ENCODE measurements around the gene MRPL34. TPM values are rescaled to one million over a fixed set of nuclear protein-coding genes. Genes with fewer than 3 reads are reported as not detected.

Gene MRPL34
- total RNA-seq, 2 experiments from 2014 or later: 28.4 to 28.7 TPM

DNA sequence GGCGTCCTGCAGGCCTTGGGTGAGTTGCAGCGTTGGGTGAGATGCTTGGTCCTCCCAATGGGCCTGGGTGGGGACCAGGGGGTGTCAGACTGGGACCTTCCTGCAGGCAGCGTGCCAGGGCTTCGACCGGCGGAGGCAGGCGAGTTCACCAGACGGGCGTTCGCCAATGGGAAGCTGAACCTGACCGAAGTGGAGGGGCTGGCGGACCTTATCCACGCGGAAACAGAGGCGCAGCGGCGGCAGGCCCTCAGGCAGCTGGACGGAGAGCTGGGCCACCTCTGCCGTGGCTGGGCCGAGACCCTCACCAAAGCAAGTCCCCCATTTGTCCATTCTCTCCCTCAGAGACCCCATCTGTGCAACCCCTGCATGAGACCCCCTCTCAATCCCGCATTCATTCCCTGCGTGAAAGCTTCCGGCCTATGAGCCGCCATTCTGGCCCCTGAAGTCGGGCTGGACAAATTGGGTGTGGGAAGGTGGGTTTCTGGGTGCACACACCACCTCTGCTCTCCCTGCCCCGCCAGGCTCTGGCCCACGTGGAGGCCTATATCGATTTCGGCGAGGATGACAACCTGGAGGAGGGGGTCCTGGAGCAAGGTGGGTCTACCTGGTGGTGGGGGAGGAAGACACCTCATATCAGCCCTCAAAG, 32.9 kb downstream of the MRPL34 start:
- Mint-ChIP-seq H3K27ac (no peak overlapping the region), H3K9me3 (no peaks in the 10 kb centered on the region), H3K4me3 (peak overlapping the region; percentile 93), H3K27me3 (no peaks in the 10 kb centered on the region), H3K36me3 (ENCODE audit: low read depth) (peaks cover 21% of the 10 kb centered on the region), H3K4me1 (ENCODE audit: low read depth) (peaks cover 31% of the 10 kb centered on the region)
- intact Hi-C loops (cut with DNase I, micrococcal nuclease): loop anchor here in 1 of 2 experiments (5.0 kb wide), 1 partner anchor 46 kb away; no protein-coding TSS in a partner anchor
- Histone ChIP-seq H3K4me1 (ENCODE audit: insufficient read depth, low read length) (peaks cover 42% of the 10 kb centered on the region), H3K36me3 (ENCODE audit: insufficient read depth, low read length) (peaks cover 7% of the 10 kb centered on the region), H3K9me3 (ENCODE audit: control insufficient read depth in 1 of 2, insufficient read depth in 1 of 2, low read length in 2 of 2) (no peaks in the 10 kb centered on the region), H3K27me3 (ENCODE audit: control insufficient read depth in 1 of 2, insufficient read depth in 2 of 2, low read length in 2 of 2) (no peaks in the 10 kb centered on the region), H3K27ac (ENCODE audit: low read depth in 1 of 2, low read length in 2 of 2) (no peak overlapping the region), H3K4me3 (ENCODE audit: low read length) (peak overlapping the region; percentile 71)
- ChIA-PET CTCF (interaction anchor here (1.1 kb wide), 1 partner anchor 33 kb away, joined by 3 read pairs; the partner anchor contains the start of gene MRPL34), POLR2A (interaction anchor here (0.8 to 1.5 kb wide), 2 partner anchors 29 to 173 kb away, joined by 3 read pairs; partner anchors contain the start of genes DDA1 and PGLS)
- DNase-seq (peak in 1 of 14 experiments; percentile 49), ATAC-seq (ENCODE audit: poor library complexity) (no peak)
- TF ChIP-seq, protein P1, sequence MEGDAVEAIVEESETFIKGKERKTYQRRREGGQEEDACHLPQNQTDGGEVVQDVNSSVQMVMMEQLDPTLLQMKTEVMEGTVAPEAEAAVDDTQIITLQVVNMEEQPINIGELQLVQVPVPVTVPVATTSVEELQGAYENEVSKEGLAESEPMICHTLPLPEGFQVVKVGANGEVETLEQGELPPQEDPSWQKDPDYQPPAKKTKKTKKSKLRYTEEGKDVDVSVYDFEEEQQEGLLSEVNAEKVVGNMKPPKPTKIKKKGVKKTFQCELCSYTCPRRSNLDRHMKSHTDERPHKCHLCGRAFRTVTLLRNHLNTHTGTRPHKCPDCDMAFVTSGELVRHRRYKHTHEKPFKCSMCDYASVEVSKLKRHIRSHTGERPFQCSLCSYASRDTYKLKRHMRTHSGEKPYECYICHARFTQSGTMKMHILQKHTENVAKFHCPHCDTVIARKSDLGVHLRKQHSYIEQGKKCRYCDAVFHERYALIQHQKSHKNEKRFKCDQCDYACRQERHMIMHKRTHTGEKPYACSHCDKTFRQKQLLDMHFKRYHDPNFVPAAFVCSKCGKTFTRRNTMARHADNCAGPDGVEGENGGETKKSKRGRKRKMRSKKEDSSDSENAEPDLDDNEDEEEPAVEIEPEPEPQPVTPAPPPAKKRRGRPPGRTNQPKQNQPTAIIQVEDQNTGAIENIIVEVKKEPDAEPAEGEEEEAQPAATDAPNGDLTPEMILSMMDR (IDR thresholded peaks at IDR 0.05): no peak

DNA sequence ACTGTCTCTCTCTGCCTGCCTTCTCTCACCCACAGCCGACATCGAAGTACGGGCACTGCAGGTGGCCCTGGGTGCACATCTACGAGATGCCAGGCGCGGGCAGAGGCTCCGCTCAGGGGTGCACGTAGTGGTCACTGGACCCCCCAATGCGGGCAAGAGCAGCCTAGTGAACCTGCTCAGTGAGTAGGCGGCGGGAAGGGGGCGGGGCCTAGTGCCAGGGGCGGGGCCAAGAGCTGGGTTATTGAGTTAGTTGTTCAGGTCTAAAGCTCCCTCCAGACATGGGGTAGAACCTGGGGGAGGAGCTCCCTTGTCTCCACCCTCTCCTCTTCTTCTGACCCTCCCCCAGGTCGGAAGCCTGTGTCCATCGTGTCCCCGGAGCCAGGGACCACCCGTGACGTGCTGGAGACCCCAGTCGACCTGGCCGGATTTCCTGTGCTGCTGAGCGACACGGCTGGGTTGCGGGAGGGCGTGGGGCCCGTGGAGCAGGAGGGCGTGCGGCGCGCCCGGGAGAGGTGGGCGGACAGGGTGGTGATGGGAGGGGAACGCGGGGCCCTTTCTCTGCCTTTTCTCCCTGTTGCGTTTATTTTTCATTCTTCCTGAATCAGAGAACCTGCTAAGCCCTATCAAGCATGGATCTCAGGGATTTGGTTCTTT, 33.5 kb downstream of the MRPL34 start:
- Mint-ChIP-seq H3K27me3 (no peaks in the 10 kb centered on the region), H3K4me1 (ENCODE audit: low read depth) (peaks cover 25% of the 10 kb centered on the region), H3K4me3 (peak overlapping the region; percentile 51), H3K36me3 (ENCODE audit: low read depth) (peaks cover 16% of the 10 kb centered on the region), H3K27ac (no peak overlapping the region), H3K9me3 (no peaks in the 10 kb centered on the region)
- no peak overlapping the region for H3K4me3 ChIP-seq (ENCODE audit: low read length)
- intact Hi-C loops (cut with DNase I, micrococcal nuclease): loop anchor here in 1 of 2 experiments (5.0 kb wide), 1 partner anchor 47 kb away; no protein-coding TSS in a partner anchor
- CTCF ChIA-PET: interaction anchor here (0.7 to 1.1 kb wide), 2 partner anchors 34 to 723 kb away, joined by 3 read pairs; partner anchors contain the start of gene MRPL34
- TF ChIP-seq, protein P1 (IDR thresholded peaks at IDR 0.05): no peak
- DNase-seq (peak in 10 of 14 experiments; percentile 20 to 51 (median 32)), ATAC-seq (ENCODE audit: poor library complexity) (no peak)
- peaks cover 7% of the 10 kb centered on the region for H3K36me3 ChIP-seq (ENCODE audit: insufficient read depth, low read length)
- H3K9me3 ChIP-seq (ENCODE audit: control insufficient read depth in 1 of 2, insufficient read depth in 1 of 2, low read length in 2 of 2): no peaks in the 10 kb centered on the region
- peaks cover 36% of the 10 kb centered on the region for H3K4me1 ChIP-seq (ENCODE audit: insufficient read depth, low read length)
- no peak overlapping the region for H3K27ac ChIP-seq (ENCODE audit: low read depth in 1 of 2, low read length in 2 of 2)
- no peaks in the 10 kb centered on the region for H3K27me3 ChIP-seq (ENCODE audit: control insufficient read depth in 1 of 2, insufficient read depth in 2 of 2, low read length in 2 of 2)
- POLR2A ChIA-PET: interaction anchor here (0.8 to 1.5 kb wide), 2 partner anchors 30 to 172 kb away, joined by 3 read pairs; partner anchors contain the start of genes DDA1 and PGLS

DNA sequence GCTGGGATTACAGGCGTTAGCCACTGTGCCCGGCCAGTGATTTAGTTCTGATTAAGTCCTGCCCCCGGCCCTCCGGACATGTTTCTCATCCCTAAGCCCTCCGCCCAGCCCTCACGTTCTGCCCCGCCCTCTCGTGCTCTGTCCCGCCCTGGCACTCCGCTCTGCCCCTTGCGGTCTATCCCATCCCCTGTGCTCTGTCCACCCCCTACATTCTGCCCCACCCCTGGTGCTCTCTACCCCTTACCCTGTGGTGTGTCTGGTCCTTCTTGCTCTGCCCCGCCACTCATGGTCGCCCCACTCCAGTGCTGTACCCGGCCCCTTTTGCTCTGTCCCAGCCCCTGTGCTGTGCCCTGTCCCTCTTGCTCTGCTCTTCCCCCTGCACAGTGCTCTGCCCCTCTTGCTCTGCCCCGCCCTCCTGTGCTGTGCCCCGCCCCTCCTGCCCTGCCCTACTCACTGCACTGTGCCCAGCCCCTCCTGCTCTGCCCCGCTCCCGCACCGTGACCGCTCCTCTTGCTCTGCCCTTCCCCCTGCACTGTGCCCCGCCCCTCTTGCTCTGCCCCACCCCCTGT, 34.7 kb downstream of the MRPL34 start:
- no peak overlapping the region for H3K4me3 ChIP-seq (ENCODE audit: low read length)
- H3K36me3 Mint-ChIP-seq (ENCODE audit: low read depth): peaks cover 11% of the 10 kb centered on the region
- H3K36me3 ChIP-seq (ENCODE audit: insufficient read depth, low read length): peaks cover 7% of the 10 kb centered on the region
- TF ChIP-seq, protein P1 (IDR thresholded peaks at IDR 0.05): no peak
- no peak overlapping the region for H3K4me3 Mint-ChIP-seq
- H3K27ac ChIP-seq (ENCODE audit: low read depth in 1 of 2, low read length in 2 of 2): no peak overlapping the region
- H3K9me3 Mint-ChIP-seq: no peaks in the 10 kb centered on the region
- H3K4me1 Mint-ChIP-seq (ENCODE audit: low read depth): peaks cover 16% of the 10 kb centered on the region
- no peak for ATAC-seq (ENCODE audit: poor library complexity)
- H3K27ac Mint-ChIP-seq: no peak overlapping the region
- H3K27me3 Mint-ChIP-seq: no peaks in the 10 kb centered on the region
- H3K27me3 ChIP-seq (ENCODE audit: control insufficient read depth in 1 of 2, insufficient read depth in 2 of 2, low read length in 2 of 2): no peaks in the 10 kb centered on the region
- POLR2A ChIA-PET: no interaction called here
- intact Hi-C loops (cut with DNase I, micrococcal nuclease): no loop called here
- peak in 1 of 14 experiments; percentile 27 for DNase-seq
- H3K9me3 ChIP-seq (ENCODE audit: control insufficient read depth in 1 of 2, insufficient read depth in 1 of 2, low read length in 2 of 2): no peaks in the 10 kb centered on the region
- CTCF ChIA-PET: no interaction called here
- peaks cover 28% of the 10 kb centered on the region for H3K4me1 ChIP-seq (ENCODE audit: insufficient read depth, low read length)
